Nephron (organoid): Measurements from ENCODE around the gene DOK3.

Experiments used
- H3K27ac Mint-ChIP-seq, 3 experiments: 2 replicates each; pipeline ENCODE4 v1.8.0; 2020; ENCODE audit warnings: mixed read lengths in 3 of 3, mild to moderate bottlenecking in 2 of 3, moderate library complexity in 1 of 3
- H3K27me3 Mint-ChIP-seq: 2 replicates; pipeline ENCODE4 v1.8.0; 2021; ENCODE audit warnings: low read depth, mild to moderate bottlenecking, moderate library complexity, mixed read lengths
- H3K36me3 Mint-ChIP-seq: 2 replicates; pipeline ENCODE4 v1.8.0; 2020; ENCODE audit warnings: low read depth, mixed read lengths
- H3K4me1 Mint-ChIP-seq: 2 replicates; pipeline ENCODE4 v1.8.0; 2020; ENCODE audit warnings: mixed read lengths
- H3K4me3 Mint-ChIP-seq, 3 experiments: 2 replicates each; pipeline ENCODE4 v1.8.0; 2020; ENCODE audit warnings: mild to moderate bottlenecking in 3 of 3, mixed read lengths in 3 of 3, moderate library complexity in 2 of 3
- H3K9me3 Mint-ChIP-seq: 2 replicates; pipeline ENCODE4 v1.8.0; 2020; ENCODE audit warnings: mixed read lengths
- TF ChIP-seq, protein P1 (sequence below), 3 experiments: fragments of 200-600 bp; sonication (generic); IDR thresholded peaks; one replicate each; pipeline ENCODE4 v1.5.0; 2021; ENCODE audit warnings: antibody characterized with exemption in 3 of 3; ENCODE audit not compliant: unreplicated experiment in 3 of 3

Gene DOK3

DNA sequence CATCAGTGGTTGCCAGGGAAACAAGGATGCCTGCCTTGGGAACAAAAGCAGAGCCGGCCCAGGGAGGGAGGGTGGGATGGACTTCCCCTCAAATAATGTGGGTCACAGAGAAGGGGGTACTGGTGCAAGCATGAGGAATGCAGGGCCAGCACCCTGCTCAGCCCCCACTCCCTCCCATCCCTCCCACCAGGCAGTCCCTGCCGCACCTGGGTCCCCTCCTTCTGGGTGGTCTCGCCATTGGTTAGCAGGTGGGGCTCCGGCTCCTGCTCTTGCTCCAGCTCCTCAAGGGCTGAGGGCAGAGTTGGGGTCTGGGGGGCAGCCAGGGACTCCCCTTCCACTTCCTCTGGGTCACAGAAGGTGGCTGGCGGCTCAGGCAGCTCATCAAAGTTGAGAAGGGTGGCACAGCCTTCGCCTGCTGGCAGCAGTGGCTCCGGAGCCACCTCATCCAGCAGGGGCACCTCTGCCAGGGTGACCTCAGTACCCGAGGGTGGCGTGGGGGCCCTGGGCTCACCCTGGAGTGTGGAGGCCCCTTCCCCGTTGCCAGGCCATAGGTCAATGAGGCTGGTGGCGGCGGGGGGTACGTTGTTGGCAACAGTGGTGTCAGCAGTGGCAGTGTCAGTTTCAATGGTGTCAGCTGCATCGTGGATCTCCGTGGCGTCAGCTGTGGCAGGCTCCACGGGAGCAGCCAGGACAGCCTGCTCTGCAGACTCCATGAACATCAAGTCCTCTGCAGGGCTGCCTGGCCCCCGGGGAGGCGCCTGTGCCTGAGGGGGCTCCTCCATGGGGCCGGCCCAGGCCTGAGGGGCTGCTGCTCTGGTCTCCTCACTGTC, 51.6 kb downstream of the DOK3 start:
- peak overlapping the region; percentile 82 to 88 (median 82) for H3K27ac Mint-ChIP-seq
- H3K4me3 Mint-ChIP-seq = peak overlapping the region; percentile 63 to 82 (median 75)
- peaks cover 22% of the 10 kb centered on the region for H3K4me1 Mint-ChIP-seq
- no peaks in the 10 kb centered on the region for H3K27me3 Mint-ChIP-seq
- TF ChIP-seq, protein P1, sequence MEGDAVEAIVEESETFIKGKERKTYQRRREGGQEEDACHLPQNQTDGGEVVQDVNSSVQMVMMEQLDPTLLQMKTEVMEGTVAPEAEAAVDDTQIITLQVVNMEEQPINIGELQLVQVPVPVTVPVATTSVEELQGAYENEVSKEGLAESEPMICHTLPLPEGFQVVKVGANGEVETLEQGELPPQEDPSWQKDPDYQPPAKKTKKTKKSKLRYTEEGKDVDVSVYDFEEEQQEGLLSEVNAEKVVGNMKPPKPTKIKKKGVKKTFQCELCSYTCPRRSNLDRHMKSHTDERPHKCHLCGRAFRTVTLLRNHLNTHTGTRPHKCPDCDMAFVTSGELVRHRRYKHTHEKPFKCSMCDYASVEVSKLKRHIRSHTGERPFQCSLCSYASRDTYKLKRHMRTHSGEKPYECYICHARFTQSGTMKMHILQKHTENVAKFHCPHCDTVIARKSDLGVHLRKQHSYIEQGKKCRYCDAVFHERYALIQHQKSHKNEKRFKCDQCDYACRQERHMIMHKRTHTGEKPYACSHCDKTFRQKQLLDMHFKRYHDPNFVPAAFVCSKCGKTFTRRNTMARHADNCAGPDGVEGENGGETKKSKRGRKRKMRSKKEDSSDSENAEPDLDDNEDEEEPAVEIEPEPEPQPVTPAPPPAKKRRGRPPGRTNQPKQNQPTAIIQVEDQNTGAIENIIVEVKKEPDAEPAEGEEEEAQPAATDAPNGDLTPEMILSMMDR (IDR thresholded peaks at IDR 0.05; ENCODE audit: unreplicated experiment in 3 of 3) = peak in 1 of 3 experiments; percentile 2
- H3K36me3 Mint-ChIP-seq = peaks cover 41% of the 10 kb centered on the region
- no peaks in the 10 kb centered on the region for H3K9me3 Mint-ChIP-seq

DNA sequence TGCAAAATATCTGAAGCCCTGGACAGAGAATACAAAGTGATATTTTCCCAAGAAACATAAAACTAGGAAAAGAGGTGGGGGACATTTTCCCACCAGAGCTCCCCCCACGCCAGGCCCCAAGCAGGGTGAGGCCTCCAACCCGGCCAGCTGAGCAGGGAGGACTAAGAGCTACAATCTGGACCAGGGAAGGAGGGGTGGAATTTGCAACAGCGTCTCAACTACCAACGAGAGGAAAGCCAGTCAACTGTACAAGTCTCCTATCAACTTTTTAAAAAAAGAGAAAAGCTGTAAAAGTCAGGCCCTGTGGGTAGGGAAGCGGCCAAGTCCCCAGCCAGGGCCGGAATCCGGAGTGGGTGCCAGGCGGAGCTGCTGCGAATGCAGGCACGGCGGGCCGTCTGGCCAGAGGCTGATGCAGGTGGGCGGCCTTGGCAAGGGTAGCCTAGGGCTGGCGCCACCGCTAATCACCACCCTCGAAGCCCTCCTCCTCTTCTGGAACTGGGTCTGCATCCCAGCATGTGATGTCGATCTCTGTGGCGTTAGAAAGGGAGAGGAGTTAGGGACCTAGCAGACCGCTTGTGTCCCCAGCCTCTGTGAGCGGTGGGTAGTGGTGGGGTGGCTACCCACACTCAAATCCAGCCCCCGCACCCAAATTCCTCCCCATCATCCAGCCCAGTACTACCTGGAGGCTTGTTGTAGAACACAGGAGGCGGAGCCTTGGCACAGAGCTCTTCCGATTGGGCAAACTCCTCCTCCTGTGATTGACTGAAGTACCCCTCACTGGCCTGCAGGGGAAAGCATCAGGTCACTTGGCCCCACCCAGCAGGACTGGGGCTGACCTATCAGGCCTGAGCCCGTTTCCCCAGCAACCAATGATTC, 52.4 kb downstream of the DOK3 start:
- H3K27ac Mint-ChIP-seq = peak overlapping the region; percentile 82 to 88 (median 82)
- H3K27me3 Mint-ChIP-seq = peaks cover 2% of the 10 kb centered on the region
- peak overlapping the region; percentile 63 to 82 (median 75) for H3K4me3 Mint-ChIP-seq
- H3K36me3 Mint-ChIP-seq = peaks cover 34% of the 10 kb centered on the region
- TF ChIP-seq, protein P1 (IDR thresholded peaks at IDR 0.05; ENCODE audit: unreplicated experiment in 3 of 3) = peak; percentile 62 to 65 (median 63)
- peaks cover 22% of the 10 kb centered on the region for H3K4me1 Mint-ChIP-seq
- no peaks in the 10 kb centered on the region for H3K9me3 Mint-ChIP-seq

DNA sequence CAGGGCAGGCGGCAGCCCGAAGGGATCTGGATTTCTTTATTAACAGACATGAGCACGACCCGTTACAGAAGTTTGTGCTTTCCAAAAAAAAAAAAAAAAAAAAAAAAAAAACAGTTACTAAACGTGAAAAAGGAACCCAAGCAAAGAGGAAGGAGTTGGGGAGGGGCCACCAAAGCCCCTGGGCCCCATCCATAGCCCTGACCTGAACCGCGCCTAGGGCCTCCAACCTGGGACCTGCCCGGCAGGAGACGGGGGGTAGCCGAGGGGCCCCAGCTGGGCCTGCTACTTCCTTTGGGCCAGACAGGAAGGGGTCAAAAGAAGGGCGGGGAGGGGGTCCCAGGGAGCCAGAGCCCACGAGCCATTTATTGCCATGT, 53.0 kb downstream of the DOK3 start:
- H3K36me3 Mint-ChIP-seq = peaks cover 28% of the 10 kb centered on the region
- H3K4me1 Mint-ChIP-seq = peaks cover 20% of the 10 kb centered on the region
- no peaks in the 10 kb centered on the region for H3K9me3 Mint-ChIP-seq
- peaks cover 5% of the 10 kb centered on the region for H3K27me3 Mint-ChIP-seq
- H3K27ac Mint-ChIP-seq = peak overlapping the region; percentile 79 to 91 (median 88)
- TF ChIP-seq, protein P1 (IDR thresholded peaks at IDR 0.05; ENCODE audit: unreplicated experiment in 3 of 3) = no peak
- H3K4me3 Mint-ChIP-seq = peak overlapping the region; percentile 81 to 89 (median 88)

DNA sequence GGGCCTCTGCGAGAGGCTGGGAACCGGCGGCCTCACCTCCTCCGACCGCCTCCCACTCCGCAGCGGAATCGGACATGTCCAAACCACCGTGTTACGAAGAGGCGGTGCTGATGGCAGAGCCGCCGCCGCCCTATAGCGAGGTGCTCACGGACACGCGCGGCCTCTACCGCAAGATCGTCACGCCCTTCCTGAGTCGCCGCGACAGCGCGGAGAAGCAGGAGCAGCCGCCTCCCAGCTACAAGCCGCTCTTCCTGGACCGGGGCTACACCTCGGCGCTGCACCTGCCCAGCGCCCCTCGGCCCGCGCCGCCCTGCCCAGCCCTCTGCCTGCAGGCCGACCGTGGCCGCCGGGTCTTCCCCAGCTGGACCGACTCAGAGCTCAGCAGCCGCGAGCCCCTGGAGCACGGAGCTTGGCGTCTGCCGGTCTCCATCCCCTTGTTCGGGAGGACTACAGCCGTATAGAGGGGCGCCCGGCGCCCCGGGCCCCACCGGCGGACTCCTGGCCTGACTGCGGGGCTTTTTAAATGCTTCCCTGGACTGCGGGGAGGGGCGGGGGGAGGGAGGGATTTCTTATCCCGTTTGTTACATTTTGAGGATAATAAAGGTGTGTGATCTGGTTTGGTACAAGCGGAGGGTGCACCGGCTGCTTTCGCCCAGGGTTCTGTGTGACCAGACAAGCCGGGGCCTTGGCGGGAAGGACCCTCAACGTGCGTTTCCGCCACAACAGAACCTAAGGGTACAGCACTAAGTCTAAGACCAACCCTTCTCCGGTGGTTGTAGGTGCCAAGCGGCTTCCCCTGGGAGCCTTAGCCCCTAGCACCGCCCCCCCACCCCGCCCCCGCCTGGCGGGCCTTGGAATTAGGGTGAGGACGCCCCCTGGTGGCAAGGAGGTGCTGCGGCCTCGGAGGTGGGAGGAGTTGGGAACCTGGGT, 53.7 kb downstream of the DOK3 start:
- H3K4me3 Mint-ChIP-seq = peak overlapping the region; percentile 81 to 89 (median 88)
- TF ChIP-seq, protein P1 (IDR thresholded peaks at IDR 0.05; ENCODE audit: unreplicated experiment in 3 of 3) = peak; percentile 96 to 99 (median 98)
- H3K9me3 Mint-ChIP-seq = no peaks in the 10 kb centered on the region
- peaks cover 18% of the 10 kb centered on the region for H3K4me1 Mint-ChIP-seq
- H3K36me3 Mint-ChIP-seq = peaks cover 23% of the 10 kb centered on the region
- H3K27me3 Mint-ChIP-seq = peaks cover 5% of the 10 kb centered on the region
- peak overlapping the region; percentile 79 to 91 (median 88) for H3K27ac Mint-ChIP-seq

DNA sequence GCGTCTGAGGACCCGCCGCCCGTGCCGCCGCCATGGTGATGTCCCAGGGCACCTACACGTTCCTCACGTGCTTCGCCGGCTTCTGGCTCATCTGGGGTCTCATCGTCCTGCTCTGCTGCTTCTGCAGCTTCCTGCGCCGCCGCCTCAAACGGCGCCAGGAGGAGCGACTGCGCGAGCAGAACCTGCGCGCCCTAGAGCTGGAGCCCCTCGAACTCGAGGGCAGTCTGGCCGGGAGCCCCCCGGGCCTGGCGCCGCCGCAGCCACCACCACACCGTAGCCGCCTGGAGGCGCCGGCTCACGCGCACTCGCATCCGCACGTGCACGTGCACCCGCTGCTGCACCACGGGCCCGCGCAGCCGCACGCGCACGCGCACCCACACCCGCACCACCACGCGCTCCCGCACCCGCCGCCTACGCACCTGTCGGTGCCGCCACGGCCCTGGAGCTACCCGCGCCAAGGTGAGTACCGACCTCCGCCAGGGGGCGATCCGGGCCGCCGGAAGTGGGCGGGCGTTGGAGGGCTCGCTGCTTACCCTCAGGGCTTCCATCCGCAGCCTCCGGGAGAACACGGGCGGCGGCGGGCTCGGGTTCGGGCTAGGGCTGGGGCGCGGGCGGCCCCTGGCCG, 54.5 kb downstream of the DOK3 start:
- H3K4me3 Mint-ChIP-seq = peak overlapping the region; percentile 73 to 89 (median 81)
- H3K27me3 Mint-ChIP-seq = peaks cover 5% of the 10 kb centered on the region
- H3K4me1 Mint-ChIP-seq = peaks cover 24% of the 10 kb centered on the region
- TF ChIP-seq, protein P1 (IDR thresholded peaks at IDR 0.05; ENCODE audit: unreplicated experiment in 3 of 3) = peak; percentile 73 to 89 (median 77)
- H3K36me3 Mint-ChIP-seq = peaks cover 18% of the 10 kb centered on the region
- H3K27ac Mint-ChIP-seq = no peak overlapping the region
- H3K9me3 Mint-ChIP-seq = no peaks in the 10 kb centered on the region
